Activated CD8-positive, alpha-beta memory T cell treated with anti-CD3 and anti-CD28 coated beads, Interleukin-2, amount 50 U/mL, for 24 hours (primary cell): Measurements from ENCODE around the gene NEBL.

Source experiments
- DNase-seq: peaks from one replicate; pipeline ENCODE4 v3.0.0-alpha.2; 2020; ENCODE audit errors: extremely low read depth

NEBL gene

DNA sequence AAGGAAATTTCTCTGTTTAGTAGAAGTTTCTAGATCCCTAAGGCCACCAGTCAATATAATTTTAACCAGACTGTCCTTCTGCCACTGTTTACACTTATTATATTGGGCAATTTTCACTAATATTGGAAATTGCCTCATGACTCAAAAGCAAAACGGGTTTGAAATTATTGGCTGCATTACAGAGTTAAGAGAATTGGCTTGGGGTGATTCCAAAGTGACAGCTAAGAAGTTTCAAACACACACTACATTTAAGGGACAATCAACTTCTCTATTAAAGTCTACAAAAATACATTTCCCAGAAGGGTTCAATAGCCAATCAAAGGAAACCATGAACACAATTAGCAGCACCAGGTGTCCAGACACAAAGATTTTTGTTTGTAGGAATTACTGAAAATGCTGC lies 111.9 kb downstream of the NEBL start:
- no peak for DNase-seq

DNA sequence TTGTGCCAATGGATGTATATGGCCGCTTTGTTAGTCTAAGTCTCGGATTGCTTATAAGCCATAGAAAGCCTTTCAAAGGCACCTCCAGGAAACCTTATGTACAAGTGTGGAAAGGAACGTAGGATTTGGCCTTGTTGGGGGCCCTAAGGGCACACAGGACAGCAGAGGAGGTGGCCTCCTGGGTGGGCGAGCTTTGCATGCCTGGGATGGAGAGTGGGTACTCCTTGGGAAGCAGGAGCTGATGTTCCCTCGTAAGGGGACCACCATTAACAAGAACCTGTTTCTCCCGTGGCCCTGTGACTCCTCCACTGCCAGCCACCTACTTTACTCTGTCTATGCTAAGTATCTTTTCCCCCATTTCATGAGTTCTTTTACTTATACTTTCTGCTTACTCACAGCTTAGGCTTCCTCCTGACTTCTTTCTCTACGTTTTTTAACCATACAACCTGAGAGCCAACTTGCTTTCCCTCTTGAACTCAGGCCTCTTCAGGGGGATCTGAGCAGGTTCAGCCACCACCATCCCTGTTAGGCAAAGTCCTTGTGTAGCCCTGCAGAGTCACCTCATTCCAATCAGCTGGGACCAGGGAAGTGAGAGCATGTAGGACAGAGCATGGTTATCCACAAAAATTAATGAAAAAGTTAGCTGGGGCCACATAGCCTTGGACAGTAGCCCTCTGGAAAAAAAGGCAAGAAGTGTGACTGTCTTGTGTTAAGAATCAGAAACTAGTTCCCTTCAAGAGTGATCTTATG lies 118.9 kb downstream of the NEBL start:
- DNase-seq: no peak

DNA sequence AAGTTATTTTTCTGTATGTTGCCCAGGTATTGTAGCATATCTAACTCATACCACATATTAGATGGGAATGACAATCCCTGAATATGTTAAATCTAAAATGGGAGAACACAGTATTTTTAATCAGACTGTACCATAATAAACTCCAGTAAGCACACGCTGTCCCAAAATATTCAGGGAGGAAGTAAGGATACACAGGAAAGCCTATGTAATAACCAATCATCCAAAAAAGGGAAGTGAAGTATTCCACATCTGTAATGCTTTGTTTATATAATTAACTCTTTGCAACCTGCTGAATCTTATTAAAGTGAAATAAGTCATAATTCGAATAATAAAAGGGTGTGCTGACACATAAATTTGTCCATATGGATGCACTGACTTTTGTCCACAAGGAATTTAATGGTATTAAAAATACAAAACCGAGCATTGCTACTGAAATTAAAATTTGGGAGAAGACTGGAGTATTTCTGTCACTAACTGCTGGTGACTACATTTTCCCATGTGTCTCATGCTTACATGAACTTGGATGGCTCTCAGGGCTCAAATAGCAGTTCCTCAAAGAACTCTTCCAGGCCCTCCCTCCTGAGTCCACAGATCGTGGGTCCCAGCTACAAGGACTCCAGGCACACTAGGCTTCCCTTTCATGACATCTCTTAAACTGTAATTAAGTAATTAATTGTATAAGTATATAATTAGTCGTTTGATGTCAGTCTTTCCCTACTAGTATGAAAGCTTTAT lies 120.6 kb downstream of the NEBL start:
- no peak for DNase-seq

DNA sequence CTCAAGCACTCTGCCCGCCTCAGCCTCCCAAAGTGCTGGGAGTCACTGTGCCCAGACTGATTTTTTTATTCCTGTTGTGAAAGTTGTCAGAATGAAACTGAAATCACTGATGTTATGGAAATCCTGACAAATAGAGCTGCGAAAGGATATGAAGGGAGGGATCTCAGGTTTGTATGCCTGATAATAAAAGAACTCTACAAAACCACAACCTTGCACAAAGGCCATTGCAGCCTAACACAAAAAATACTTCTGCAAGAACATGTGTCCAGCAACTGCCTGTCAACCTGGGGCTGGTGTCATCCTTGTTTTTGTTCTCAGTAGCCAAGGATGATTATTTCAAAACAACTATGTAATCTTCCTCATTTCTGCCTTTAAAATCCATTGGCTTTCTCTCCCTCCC lies 126.1 kb downstream of the NEBL start:
- no peak for DNase-seq

DNA sequence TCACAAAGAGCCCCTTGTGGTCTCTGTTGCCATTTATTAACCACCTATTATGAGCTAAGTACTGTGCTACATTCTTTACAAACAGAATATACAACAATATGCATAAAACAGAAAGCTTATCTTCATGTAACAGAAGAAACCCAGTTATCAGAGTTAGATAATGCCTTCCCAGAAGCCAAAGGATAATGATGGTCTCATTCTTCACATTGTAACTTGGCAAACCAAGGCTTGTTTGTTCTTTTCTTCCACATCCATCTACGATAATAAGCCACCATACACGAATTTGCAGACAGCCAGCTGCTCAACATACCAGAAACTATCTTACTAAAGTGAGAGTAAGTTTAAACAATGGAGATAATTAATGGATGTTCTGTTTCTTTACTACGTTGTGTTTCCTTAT lies 127.6 kb downstream of the NEBL start:
- DNase-seq: no peak

DNA sequence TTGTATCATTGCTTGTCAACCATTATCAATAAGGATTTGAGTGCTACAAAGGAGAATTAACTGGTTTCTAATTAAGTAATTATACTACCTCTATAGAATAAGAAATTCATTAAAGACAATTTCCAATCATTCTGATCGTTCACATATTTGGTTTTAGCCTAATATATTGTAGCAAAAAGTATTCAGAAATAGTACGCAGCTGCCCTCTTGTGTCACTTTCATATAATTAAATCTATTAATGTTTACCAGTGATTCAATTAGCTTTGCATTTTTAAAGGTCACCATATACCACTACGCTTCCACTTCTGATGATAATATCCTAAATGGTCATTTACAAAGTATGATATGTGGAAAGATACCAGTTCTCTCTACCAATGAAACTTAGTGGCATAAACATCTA lies 128.3 kb downstream of the NEBL start:
- DNase-seq: no peak

DNA sequence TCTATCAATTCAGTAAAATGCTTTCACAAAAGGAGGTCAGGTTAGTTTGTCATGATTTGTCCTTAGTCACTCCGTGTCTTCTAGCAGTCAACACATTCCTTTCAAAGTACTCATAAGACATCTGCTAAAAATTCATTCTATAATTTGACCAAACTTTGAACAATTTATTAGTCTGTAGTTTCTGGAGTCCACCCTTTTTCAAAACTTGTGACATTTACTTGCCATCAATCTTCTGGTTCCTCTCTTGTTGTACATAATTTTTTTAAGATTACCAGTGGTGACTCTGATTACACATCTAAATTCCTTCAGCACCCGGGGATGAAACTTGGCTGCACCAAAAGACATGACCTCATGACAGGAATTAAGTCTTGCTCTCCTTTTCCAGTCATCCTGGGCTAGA lies 130.1 kb downstream of the NEBL start:
- DNase-seq: no peak

DNA sequence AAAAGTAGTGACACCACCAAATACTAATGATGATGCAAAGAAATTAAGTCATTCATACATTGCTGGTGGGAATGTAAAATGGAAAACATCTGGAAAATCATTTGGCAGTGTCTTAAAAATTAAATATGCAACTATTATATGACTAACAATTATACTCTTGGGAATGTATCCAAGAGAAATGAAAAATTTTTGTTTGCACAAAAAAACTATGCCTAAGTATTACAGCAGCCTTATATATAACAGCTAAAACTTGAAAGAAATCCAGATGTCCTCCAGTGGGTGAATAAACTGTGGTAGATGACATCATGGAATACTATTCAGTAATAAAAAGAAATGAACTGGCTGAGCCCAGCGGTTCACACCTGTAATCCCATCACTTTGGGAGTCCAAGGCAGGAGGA lies 132.0 kb downstream of the NEBL start:
- DNase-seq: no peak

DNA sequence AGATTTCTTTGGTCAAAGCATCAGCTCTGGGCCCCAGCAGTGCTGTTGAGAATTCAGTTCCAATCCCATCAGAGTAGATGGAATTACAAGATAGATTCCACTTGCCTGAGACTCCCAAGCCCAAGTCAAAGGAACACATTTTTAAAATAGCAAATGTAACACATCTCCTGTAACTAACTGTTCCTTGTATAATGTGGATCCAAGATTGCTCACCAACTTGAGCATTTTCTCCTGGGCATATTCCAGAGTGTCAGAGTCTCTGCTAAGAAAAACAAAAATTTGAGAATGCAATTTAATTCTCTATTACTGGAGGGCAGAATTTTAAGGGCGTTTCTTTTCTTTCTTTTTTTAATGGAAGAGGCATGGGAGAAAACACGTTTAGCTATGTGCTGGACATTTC lies 136.7 kb downstream of the NEBL start:
- no peak for DNase-seq

DNA sequence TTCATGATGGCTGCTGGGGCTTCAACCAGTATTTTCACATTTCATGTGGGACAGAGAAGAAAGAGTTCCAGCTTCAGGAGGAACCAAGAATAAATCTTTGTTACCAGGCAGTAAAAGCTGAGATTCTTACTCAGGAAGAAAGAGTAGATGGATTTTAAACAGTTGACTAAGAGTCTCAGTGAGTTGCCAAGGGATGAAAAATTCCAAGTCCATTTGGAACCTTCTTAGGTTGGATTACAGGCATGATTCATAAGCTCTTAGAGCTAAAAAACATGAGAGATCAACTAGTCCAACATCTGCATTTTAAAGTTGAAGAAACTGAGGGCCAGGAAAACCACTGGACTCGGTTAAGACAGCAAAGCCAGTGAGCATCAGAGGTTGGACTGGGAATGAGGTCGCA lies 148.6 kb downstream of the NEBL start:
- no peak for DNase-seq

DNA sequence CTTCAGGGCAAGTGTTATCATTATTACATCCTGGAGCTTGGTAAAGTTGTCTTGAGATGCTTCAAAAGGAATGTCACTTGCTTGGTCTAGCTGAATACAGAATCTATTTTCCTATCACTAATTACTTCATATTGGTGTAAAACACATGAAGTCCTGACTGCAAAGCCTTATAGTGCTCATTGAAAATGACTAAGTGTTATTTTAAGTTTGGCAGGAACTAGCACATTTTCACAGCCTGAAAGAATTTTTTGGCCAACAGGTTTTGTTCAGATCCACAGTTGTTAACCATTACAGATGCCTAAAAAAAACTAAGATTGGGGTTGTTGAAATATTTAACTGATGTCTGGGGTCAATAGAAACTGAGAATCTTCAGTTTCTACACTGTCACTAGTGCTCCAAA lies 149.3 kb downstream of the NEBL start:
- DNase-seq: no peak

DNA sequence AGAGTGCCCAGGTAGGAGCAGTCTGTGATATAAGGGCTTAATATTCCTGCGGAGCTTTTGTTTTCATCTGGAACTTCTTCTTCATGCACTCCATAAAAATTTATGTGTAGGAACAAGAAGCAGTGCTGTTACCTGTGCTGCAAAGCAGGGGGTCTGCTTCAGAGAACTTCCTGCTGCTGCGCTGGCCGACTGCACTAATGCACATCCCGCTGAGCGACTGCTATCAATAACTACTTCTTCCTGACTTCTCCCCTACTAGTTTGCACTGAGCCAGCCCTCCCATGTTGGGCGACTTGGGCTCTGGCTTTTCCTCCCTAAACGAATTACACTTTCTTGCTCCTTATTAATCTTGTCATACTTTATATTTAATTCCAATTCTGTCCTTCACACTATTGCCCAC lies 150.3 kb downstream of the NEBL start:
- DNase-seq: no peak

DNA sequence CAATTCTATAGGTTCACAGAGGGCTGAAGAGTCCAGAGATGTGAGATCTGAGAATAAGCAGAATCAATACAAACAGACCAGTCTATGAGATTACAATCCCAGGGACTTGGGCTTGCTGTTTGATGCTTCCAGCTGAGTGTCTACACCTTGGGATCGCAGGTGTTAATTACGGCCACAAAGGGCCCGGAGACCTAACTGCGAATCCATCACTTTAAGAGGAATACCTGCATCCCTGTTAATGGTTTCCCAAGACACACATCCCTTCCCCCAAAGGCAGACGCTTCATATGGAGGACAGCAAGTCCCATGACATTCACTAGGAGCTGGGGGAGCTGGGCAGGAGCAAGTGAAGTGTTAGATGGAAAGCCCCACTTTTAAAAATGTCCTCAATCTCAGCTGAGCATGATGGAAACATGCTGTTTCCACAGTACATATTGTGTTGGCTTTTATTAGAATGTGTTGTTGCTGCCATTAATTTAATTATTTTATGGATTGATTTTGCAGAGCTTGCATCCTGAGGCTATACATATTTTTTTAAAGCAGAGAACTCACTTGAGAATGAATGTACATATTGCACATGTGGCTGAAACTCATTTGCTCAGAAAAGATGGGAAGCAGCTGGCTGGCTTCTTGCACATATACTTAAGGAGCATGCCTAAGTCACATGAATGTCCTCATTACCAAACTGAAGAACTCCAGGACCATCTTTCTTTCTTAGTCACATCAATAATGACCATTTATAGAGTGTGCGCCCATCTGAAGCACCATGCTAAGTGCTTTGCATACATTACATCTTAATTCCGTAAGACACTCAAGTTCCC lies 151.3 kb downstream of the NEBL start:
- DNase-seq: no peak

DNA sequence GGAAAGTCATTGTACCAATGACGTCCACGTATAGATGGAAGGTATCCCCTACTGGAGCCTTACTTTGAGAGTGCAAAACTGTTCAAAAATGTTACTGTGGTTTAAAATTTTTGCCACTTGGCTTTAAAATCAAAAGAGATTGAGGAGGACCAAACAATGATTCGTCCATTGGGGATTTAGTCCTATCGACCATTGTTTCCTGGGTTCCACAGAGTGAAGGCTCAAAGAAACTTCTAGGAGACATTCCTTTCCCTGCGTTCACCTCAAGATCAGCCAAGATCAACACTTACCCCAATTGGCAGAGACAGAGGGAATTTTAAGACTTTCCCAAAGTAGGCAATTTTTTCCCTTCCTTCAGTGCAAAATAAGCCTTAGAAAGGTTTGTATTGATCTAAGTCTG lies 152.3 kb downstream of the NEBL start:
- DNase-seq: no peak

DNA sequence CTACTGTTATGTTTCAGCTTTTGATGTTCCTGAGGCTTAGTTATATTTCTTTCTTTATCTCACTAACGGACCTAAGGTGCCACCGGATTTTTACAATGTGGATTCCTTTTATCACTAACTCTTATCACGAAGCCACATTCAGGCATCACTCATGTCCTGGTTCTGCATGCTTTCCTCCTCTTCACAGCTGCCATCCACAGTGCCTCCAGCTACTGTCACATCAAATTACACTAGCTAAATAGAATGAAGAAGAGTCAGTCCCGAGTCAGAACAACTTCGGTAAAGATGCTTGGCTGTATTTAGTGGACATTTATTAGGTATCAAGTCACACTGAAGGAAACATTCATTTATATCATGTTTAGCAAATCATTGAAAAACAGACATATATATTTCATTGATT lies 153.2 kb downstream of the NEBL start:
- DNase-seq: no peak

DNA sequence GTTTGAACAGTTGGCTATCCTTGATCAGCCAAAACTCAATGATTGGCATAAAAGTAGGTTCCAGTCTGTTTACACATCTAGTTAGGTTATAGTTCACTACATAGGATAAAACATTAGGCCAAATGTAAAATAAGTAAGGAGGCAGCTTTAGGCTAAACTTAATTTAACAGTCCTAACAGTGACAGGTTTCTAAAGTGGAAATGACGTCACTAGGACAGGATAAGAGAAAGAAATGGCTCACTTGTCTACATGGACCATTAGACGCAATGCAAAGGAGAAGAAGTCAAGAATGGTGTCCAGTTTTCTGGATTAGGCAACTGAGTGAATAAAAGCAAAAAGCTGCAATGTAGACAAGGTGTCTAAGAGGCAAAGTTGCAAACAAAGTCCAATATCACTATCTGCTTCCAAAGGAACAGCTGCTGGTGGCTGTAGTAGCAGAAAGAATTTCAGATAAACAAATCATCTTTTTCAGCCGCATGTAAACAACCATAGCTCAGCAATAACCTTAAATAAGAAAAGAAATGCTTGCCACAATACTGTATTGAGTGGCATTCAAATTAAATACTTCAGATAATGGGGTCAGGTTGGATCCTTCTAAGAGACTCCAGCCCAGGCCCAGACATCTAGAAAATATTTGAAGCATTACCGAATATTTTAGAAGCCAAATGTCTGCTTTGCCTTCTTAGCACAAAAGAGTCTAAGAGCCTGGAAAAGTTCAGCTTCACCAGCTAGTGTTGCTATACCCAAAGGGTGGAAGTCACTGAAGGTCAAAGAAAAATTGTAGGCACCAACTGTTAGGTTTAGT lies 154.2 kb downstream of the NEBL start:
- no peak for DNase-seq

DNA sequence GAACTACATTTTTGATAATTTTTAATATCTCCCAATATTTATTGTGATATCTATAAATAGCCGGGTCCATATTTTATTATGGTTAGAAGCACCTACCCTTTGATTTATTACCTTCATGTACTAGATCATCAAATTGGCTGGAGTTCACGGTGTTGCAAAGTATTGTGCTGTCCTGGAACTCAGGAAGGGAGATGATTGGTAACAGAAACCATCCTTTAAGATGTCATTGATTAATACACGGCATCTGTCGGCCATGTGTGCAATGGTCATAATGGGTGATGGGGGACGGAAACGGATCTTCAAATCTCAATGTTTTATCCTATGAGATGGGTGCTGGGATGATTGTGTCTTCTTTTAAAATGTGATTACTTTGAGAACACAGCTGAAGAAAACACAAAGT lies 157.0 kb downstream of the NEBL start:
- no peak for DNase-seq

DNA sequence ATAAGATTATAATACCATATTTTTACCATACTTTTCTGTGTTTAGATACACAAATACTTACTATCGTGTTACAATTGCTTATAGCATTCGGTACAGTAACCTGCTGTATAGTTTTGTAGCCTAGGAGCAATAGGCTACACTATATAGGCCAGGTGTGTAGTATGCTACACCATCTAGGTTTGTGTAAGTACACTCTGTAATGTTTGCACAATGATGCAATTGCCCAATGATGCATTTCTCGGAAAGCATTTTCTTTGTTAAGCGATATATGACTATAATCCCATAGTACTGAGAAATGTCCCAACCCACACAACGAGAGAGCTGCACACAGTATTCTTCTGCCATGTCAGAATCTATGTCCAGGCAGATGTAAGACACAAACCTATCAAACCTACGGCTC lies 160.0 kb downstream of the NEBL start:
- no peak for DNase-seq
